Measurements from ENCODE around the gene SPINK14.

The SPINK14 gene

DNA sequence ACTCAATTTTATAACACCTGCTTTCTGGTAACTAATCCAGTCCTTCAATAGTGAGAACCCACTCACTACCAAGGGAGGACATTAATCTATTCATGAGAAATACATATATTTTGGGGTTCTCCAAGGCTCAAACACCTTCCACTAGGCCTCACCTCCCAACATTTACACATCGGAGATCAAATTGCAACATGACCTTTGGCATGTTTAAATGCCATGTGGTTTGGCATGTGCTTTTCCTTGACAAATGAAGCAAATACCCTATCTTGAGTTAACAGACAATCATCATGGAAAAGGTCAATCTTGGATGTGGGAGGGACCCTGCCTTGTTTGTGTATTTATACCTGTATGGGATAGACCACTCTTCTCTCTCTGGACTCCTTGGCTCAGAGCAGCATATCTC, 21.9 kb upstream of the SPINK14 start:
- TF ChIP-seq, protein P1, sequence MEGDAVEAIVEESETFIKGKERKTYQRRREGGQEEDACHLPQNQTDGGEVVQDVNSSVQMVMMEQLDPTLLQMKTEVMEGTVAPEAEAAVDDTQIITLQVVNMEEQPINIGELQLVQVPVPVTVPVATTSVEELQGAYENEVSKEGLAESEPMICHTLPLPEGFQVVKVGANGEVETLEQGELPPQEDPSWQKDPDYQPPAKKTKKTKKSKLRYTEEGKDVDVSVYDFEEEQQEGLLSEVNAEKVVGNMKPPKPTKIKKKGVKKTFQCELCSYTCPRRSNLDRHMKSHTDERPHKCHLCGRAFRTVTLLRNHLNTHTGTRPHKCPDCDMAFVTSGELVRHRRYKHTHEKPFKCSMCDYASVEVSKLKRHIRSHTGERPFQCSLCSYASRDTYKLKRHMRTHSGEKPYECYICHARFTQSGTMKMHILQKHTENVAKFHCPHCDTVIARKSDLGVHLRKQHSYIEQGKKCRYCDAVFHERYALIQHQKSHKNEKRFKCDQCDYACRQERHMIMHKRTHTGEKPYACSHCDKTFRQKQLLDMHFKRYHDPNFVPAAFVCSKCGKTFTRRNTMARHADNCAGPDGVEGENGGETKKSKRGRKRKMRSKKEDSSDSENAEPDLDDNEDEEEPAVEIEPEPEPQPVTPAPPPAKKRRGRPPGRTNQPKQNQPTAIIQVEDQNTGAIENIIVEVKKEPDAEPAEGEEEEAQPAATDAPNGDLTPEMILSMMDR (conservative IDR thresholded peaks at IDR 0.05; ENCODE audit: low read depth, low read length) = no peak
- H3K4me3 ChIP-seq (ENCODE audit: low read length) = no peak overlapping the region
- DNase-seq (ENCODE audit: low read depth) = no peak

DNA sequence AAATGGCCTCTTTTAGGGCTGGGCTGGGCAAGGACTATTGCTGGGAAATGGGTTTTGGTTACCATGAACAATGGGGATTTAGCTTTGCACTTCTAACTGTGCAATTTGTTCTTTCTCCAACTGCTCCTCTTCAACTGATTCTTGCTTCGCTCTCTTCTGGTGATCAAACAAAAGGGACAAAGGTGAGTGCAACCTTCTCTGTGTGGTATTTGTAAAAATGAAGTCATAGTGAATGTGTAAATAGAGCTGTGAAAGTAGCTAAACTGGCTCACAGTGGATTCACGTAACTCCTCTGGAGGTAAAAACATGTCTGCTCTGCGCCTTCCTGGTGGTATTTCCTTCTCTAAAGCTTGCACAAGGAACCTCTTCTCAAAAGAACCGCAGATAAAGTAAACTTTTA, 20.9 kb upstream of the SPINK14 start:
- H3K4me3 ChIP-seq (ENCODE audit: low read length) = no peak overlapping the region
- no peak for DNase-seq (ENCODE audit: low read depth)
- TF ChIP-seq, protein P1 (conservative IDR thresholded peaks at IDR 0.05; ENCODE audit: low read depth, low read length) = no peak

DNA sequence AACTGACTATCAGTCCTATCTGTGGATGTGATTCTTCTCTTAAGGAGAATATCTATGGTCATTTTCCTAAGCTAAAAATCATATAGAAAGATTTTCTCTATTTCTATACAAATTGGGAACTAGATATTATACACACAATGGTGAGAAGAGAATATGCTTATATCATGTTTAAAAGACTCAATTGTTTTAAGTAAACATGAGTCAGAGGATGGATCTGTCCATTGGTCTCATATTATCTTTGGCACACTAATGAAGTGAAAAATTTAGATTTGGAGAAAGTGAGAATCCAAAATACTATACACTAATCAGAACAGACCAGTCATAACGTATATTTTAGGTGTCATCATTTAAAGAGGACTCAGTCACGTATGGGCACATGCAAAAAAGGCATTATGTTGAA, 16.5 kb upstream of the SPINK14 start:
- H3K4me3 ChIP-seq (ENCODE audit: low read length) = no peak overlapping the region
- DNase-seq (ENCODE audit: low read depth) = no peak
- TF ChIP-seq, protein P1 (conservative IDR thresholded peaks at IDR 0.05; ENCODE audit: low read depth, low read length) = no peak

DNA sequence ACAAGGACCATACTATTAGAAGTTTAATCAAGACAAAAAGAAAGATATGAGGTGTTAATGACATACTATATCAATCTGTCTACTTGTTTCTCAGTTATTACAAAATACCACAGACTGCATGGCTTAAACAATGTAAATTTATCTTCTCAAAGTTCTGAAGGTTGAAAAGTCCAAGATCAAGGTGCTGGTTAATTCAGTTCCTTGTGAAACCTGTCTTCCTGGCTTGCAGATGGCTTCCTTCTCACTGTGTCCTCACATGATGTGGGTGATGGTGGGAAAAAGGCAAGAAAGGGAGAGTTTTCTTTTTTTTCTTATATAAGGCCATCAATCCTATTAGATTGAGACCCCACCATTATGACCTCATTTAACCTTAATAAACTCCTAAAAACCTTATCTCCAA, 15.6 kb upstream of the SPINK14 start:
- TF ChIP-seq, protein P1 (conservative IDR thresholded peaks at IDR 0.05; ENCODE audit: low read depth, low read length) = no peak
- H3K4me3 ChIP-seq (ENCODE audit: low read length) = no peak overlapping the region
- no peak for DNase-seq (ENCODE audit: low read depth)

DNA sequence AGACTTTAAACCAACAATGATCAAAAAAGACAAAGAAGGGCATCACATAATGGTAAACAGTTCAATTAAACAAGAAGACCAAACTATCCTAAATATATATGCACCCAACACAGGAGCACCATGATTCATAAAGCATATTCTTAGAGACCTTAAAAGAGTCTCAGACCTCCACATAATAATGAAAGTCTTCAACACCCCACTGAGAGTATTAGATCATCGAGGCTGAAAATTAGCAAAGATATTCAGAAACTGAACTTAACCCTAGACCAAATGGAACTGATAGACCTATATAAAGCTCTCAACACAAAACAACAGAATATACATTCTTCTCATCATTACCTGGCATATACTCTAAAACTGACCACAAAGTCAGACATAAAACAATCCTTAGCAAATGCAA, 11.7 kb upstream of the SPINK14 start:
- no peak overlapping the region for H3K4me3 ChIP-seq (ENCODE audit: low read length)
- TF ChIP-seq, protein P1 (conservative IDR thresholded peaks at IDR 0.05; ENCODE audit: low read depth, low read length) = no peak
- DNase-seq (ENCODE audit: low read depth) = no peak

DNA sequence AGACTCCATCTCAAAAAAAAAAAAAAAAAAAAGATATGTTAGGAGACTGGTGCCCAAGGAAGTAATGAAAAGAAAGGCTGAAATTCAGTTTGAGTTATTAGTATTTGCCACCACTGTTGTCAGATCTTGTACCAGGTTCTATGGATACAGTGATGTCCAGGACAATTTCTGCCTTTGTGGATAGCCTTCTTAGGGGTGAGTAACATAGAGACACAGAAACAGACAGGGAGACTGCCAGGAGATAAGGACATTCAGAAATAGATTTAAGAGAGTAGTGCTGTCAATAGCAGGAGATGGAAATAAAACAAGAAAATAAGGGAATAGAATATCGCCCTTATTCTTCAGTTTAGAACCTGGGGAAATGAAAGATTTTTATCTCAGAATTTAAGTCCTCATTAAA, 6.3 kb upstream of the SPINK14 start:
- TF ChIP-seq, protein P1 (conservative IDR thresholded peaks at IDR 0.05; ENCODE audit: low read depth, low read length) = no peak
- DNase-seq (ENCODE audit: low read depth) = no peak
- no peak overlapping the region for H3K4me3 ChIP-seq (ENCODE audit: low read length)

DNA sequence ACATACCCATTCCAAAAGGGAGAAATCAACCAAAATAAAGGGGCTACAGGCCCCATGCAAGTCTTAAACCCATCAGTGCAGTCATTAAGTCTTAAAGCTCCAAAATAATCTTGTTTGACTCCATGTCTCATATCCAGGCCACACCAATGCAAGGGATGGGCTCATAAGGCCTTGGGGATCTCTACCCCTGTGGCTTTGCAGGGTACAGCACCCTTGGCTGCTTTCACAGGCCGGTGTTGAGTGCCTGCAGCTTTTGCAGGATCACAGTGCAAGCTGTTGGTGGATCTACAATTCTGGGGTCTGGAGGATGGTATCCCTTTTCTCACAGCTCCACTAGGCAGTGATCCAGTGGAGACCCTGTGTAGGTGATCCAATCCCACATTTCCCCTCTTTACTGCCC, 5.0 kb upstream of the SPINK14 start:
- DNase-seq (ENCODE audit: low read depth) = no peak
- no peak overlapping the region for H3K4me3 ChIP-seq (ENCODE audit: low read length)
- TF ChIP-seq, protein P1 (conservative IDR thresholded peaks at IDR 0.05; ENCODE audit: low read depth, low read length) = no peak

Measured in retinal pigment epithelial cell (primary cell).